Panc1 (cell line): ENCODE data around the gene SLC9A3.

Source experiments
- POLR2AphosphoS5 ChIP-seq: IDR thresholded peaks from 2 replicates; pipeline ENCODE4 v1.6.1; 2012; ENCODE audit warnings: mild to moderate bottlenecking, low read depth, low read length, moderate library complexity
- TCF7L2 ChIP-seq: IDR thresholded peaks from 2 replicates; pipeline ENCODE4 v1.6.1; 2011; ENCODE audit warnings: mild to moderate bottlenecking, low read depth, low read length, inconsistent platforms
- TF ChIP-seq, protein P1 (sequence below): fragments of 450-650 bp; IDR thresholded peaks from 2 replicates; pipeline ENCODE4 v1.5.1; 2017; ENCODE audit warnings: mild to moderate bottlenecking
- TF ChIP-seq, protein P2 (sequence below), 2 experiments: IDR thresholded peaks; 2 replicates each; pipeline ENCODE4 v1.6.1; 2011 to 2012; ENCODE audit warnings: low read depth in 2 of 2, control low read depth in 1 of 2, low read length in 1 of 2, mild to moderate bottlenecking in 1 of 2, moderate library complexity in 1 of 2; ENCODE audit not compliant: insufficient read depth in 1 of 2

DNA sequence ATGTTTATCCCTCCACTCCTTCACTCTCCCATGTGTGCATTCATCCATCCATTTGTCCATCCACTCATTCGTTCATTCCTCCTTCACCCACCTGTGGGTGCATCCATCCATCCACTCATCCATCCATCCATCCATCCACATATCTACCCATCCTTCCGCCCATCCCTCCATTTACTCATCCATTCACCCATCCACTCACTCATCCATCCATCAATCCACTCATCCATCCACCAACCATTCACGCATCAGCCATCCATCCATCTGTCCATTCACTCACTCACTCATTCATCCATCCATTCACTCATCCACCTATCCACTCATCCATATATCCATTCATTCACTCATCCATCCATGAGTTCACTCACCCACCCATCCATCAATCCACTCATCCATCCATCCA, 7.3 kb downstream of the SLC9A3 start:
- TF ChIP-seq POLR2AphosphoS5 (no peak), TCF7L2 (no peak)
- TF ChIP-seq, protein P1, sequence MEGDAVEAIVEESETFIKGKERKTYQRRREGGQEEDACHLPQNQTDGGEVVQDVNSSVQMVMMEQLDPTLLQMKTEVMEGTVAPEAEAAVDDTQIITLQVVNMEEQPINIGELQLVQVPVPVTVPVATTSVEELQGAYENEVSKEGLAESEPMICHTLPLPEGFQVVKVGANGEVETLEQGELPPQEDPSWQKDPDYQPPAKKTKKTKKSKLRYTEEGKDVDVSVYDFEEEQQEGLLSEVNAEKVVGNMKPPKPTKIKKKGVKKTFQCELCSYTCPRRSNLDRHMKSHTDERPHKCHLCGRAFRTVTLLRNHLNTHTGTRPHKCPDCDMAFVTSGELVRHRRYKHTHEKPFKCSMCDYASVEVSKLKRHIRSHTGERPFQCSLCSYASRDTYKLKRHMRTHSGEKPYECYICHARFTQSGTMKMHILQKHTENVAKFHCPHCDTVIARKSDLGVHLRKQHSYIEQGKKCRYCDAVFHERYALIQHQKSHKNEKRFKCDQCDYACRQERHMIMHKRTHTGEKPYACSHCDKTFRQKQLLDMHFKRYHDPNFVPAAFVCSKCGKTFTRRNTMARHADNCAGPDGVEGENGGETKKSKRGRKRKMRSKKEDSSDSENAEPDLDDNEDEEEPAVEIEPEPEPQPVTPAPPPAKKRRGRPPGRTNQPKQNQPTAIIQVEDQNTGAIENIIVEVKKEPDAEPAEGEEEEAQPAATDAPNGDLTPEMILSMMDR = no peak
- TF ChIP-seq, protein P2, sequence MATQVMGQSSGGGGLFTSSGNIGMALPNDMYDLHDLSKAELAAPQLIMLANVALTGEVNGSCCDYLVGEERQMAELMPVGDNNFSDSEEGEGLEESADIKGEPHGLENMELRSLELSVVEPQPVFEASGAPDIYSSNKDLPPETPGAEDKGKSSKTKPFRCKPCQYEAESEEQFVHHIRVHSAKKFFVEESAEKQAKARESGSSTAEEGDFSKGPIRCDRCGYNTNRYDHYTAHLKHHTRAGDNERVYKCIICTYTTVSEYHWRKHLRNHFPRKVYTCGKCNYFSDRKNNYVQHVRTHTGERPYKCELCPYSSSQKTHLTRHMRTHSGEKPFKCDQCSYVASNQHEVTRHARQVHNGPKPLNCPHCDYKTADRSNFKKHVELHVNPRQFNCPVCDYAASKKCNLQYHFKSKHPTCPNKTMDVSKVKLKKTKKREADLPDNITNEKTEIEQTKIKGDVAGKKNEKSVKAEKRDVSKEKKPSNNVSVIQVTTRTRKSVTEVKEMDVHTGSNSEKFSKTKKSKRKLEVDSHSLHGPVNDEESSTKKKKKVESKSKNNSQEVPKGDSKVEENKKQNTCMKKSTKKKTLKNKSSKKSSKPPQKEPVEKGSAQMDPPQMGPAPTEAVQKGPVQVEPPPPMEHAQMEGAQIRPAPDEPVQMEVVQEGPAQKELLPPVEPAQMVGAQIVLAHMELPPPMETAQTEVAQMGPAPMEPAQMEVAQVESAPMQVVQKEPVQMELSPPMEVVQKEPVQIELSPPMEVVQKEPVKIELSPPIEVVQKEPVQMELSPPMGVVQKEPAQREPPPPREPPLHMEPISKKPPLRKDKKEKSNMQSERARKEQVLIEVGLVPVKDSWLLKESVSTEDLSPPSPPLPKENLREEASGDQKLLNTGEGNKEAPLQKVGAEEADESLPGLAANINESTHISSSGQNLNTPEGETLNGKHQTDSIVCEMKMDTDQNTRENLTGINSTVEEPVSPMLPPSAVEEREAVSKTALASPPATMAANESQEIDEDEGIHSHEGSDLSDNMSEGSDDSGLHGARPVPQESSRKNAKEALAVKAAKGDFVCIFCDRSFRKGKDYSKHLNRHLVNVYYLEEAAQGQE (IDR thresholded peaks at IDR 0.05; ENCODE audit: insufficient read depth in 1 of 2, low read depth in 2 of 2, low read length in 1 of 2) = no peak
